SU-DHL-6 (cell line): ENCODE results near the gene THSD7B.

Experiments
- H2AFZ ChIP-seq: fragments of 200-600 bp; sonication (generic); 2 replicates; pipeline ENCODE4 v1.6.1; 2014; ENCODE audit warnings: low read depth, mild to moderate bottlenecking, moderate library complexity, mixed read lengths, antibody characterized with exemption, low read length; ENCODE audit not compliant: severe bottlenecking
- H3F3A ChIP-seq: fragments of 200-600 bp; shearing (Covaris generic); 2 replicates; pipeline ENCODE4 v1.6.0; 2016; ENCODE audit warnings: antibody characterized with exemption, mild to moderate bottlenecking; ENCODE audit not compliant: insufficient read depth
- H3K27ac ChIP-seq: fragments of 200-600 bp; sonication (generic); 2 replicates; pipeline ENCODE4 v1.5.1; 2016; ENCODE audit warnings: low read depth, mild to moderate bottlenecking, low read length, moderate library complexity, mixed read lengths
- H3K27me3 ChIP-seq: fragments of 200-600 bp; sonication (generic), shearing (Covaris generic); 2 replicates; pipeline ENCODE4 v1.6.0; 2014; ENCODE audit warnings: mild to moderate bottlenecking, low read length
- H3K36me3 ChIP-seq: fragments of 200-600 bp; sonication (generic); 2 replicates; pipeline ENCODE4 v1.6.1; 2014; ENCODE audit warnings: mild to moderate bottlenecking, low read length, mixed read lengths
- H3K4me2 ChIP-seq: fragments of 300-600, 200-600 bp; shearing (Covaris generic), sonication (generic); 2 replicates; pipeline ENCODE4 v1.6.0; 2014; ENCODE audit warnings: low read length, low read depth, mild to moderate bottlenecking; ENCODE audit not compliant: poor library complexity, severe bottlenecking
- H3K4me3 ChIP-seq: fragments of 200-600 bp; sonication (generic); 2 replicates; pipeline ENCODE4 v1.5.1; 2014; ENCODE audit warnings: antibody characterized with exemption, low read length, mild to moderate bottlenecking, mixed read lengths; ENCODE audit not compliant: insufficient read depth, poor library complexity, severe bottlenecking
- H3K79me2 ChIP-seq: fragments of 200-600 bp; sonication (generic); 2 replicates; pipeline ENCODE4 v1.6.1; 2014; ENCODE audit warnings: mild to moderate bottlenecking, low read length, moderate library complexity; ENCODE audit not compliant: insufficient read depth
- H3K9ac ChIP-seq: fragments of 200-600 bp; sonication (generic); 2 replicates; pipeline ENCODE4 v1.7.0; 2014; ENCODE audit warnings: mild to moderate bottlenecking, low read length
- H3K9me2 ChIP-seq: fragments of 200-600 bp; sonication (generic); replicated peaks from 2 replicates; pipeline ENCODE4 v1.6.1; 2014; ENCODE audit warnings: low read length; ENCODE audit not compliant: insufficient read depth
- H3K9me3 ChIP-seq: fragments of 200-600 bp; sonication (generic); 2 replicates; pipeline ENCODE4 v1.6.1; 2014; ENCODE audit warnings: low read length, mixed read lengths; ENCODE audit not compliant: insufficient read depth
- H4K20me1 ChIP-seq: fragments of 200-600 bp; sonication (generic); 2 replicates; pipeline ENCODE4 v1.6.1; 2014; ENCODE audit warnings: low read depth, mild to moderate bottlenecking, antibody characterized with exemption, low read length, moderate library complexity, mixed read lengths
- EZH2phosphoT487 ChIP-seq: fragments of 200-600 bp; sonication (generic), shearing (Covaris generic); conservative IDR thresholded peaks from 2 replicates; pipeline ENCODE4 v1.6.1; 2018; ENCODE audit warnings: mild to moderate bottlenecking, antibody characterized with exemption, low read length, moderate library complexity, mixed read lengths
- TF ChIP-seq, protein P1 (sequence below): fragments of 200-600 bp; sonication (generic); IDR thresholded peaks from one replicate; pipeline ENCODE4 v1.5.1; 2017; ENCODE audit warnings: antibody characterized with exemption, mild to moderate bottlenecking, low read length, moderate library complexity; ENCODE audit not compliant: insufficient read depth, poor library complexity, severe bottlenecking

The THSD7B gene

GRCh38 chr2:137251045-137251444 is 485.7 kb downstream of the THSD7B start:
- no peak overlapping the region for H3K27ac ChIP-seq
- H3K9me2 ChIP-seq, result no peaks in the 10 kb centered on the region
- H3K9me3 ChIP-seq, result no peaks in the 10 kb centered on the region
- H3K27me3 ChIP-seq, result no peaks in the 10 kb centered on the region
- H3K4me2 ChIP-seq, result no peak overlapping the region
- no peak overlapping the region for H3K4me3 ChIP-seq
- no peaks in the 10 kb centered on the region for H3F3A ChIP-seq
- TF ChIP-seq, protein P1, sequence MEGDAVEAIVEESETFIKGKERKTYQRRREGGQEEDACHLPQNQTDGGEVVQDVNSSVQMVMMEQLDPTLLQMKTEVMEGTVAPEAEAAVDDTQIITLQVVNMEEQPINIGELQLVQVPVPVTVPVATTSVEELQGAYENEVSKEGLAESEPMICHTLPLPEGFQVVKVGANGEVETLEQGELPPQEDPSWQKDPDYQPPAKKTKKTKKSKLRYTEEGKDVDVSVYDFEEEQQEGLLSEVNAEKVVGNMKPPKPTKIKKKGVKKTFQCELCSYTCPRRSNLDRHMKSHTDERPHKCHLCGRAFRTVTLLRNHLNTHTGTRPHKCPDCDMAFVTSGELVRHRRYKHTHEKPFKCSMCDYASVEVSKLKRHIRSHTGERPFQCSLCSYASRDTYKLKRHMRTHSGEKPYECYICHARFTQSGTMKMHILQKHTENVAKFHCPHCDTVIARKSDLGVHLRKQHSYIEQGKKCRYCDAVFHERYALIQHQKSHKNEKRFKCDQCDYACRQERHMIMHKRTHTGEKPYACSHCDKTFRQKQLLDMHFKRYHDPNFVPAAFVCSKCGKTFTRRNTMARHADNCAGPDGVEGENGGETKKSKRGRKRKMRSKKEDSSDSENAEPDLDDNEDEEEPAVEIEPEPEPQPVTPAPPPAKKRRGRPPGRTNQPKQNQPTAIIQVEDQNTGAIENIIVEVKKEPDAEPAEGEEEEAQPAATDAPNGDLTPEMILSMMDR, result no peak
- no peak for TF ChIP-seq EZH2phosphoT487
- H3K36me3 ChIP-seq, result no peaks in the 10 kb centered on the region
- H4K20me1 ChIP-seq, result no peaks in the 10 kb centered on the region
- H3K79me2 ChIP-seq, result no peaks in the 10 kb centered on the region
- H2AFZ ChIP-seq, result no peak overlapping the region
- no peak overlapping the region for H3K9ac ChIP-seq

- Histone ChIP-seq H3K9ac (no peak overlapping the region), H2AFZ (no peak overlapping the region)
- TF ChIP-seq, protein P1, result no peak
- TF ChIP-seq EZH2phosphoT487, result no peak
These were observed 487.6 kb downstream of the THSD7B start for GRCh38 chr2:137252934-137253333.

DNA sequence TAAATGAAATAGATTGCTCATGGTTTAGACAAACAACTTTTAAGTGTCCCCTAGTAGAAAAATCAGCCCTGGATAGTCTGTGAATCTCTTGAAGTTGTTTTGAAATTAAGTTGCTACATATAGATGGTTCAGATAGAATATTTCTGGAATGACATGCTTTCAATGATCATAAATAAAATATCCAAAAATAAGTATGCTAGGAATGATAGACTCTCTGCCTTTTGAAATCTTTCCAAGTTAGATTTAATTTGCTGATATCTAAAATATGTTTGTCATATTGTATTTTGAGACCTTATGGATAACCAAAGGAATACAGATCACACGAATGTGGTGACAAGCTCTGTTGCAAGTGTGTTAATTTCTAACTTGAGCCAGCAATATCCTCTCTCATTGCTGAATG is 488.7 kb downstream of the THSD7B start:
- Histone ChIP-seq H4K20me1 (no peaks in the 10 kb centered on the region), H3K4me2 (no peak overlapping the region), H3K4me3 (no peak overlapping the region), H3F3A (no peaks in the 10 kb centered on the region), H3K9me3 (no peaks in the 10 kb centered on the region), H3K9me2 (no peaks in the 10 kb centered on the region), H3K9ac (no peak overlapping the region), H3K36me3 (no peaks in the 10 kb centered on the region), H3K27me3 (no peaks in the 10 kb centered on the region), H2AFZ (no peak overlapping the region), H3K27ac (no peak overlapping the region), H3K79me2 (no peaks in the 10 kb centered on the region)
- TF ChIP-seq EZH2phosphoT487, result no peak
- TF ChIP-seq, protein P1, result no peak

More at GRCh38 chr2:137252934-137253333, 487.6 kb downstream of the THSD7B start:
- H3K9me2 ChIP-seq, result no peaks in the 10 kb centered on the region
- H3K36me3 ChIP-seq, result no peaks in the 10 kb centered on the region
- no peaks in the 10 kb centered on the region for H3F3A ChIP-seq
- H4K20me1 ChIP-seq, result no peaks in the 10 kb centered on the region
- no peak overlapping the region for H3K27ac ChIP-seq
- no peak overlapping the region for H3K4me2 ChIP-seq
- H3K27me3 ChIP-seq, result no peaks in the 10 kb centered on the region
- H3K79me2 ChIP-seq, result no peaks in the 10 kb centered on the region
- H3K4me3 ChIP-seq, result no peak overlapping the region
- H3K9me3 ChIP-seq, result no peaks in the 10 kb centered on the region
